Endothelial cell of umbilical vein (primary cell): ENCODE data around the gene TP53RK. TPM values are rescaled to one million over a fixed set of nuclear protein-coding genes. Genes with fewer than 3 reads are reported as not detected.

ENCODE experiments used
- BruUV-seq: library from RNA; stranded (reverse); fragments of 400-500 nt; replicated peaks from 2 replicates; lab custom pipeline; 2021; lab: Mats Ljungman, UMichigan
- CTCF ChIA-PET: fragments of 300-600, 350-600 bp; sonication (Branson Sonifier 250); formaldehyde crosslinking; loops from one replicate; lab custom pipeline; 2021; ENCODE audit warnings: antibody characterized with exemption, inconsistent platforms; lab: Charles Lee
- POLR2A ChIA-PET: fragments of 300-600, 350-600 bp; sonication (Branson Sonifier 250); formaldehyde crosslinking; loops from one replicate; lab custom pipeline; 2021; ENCODE audit warnings: antibody characterized with exemption, inconsistent platforms; lab: Charles Lee
- DNase-seq: peaks from one replicate; pipeline ENCODE4 v3.0.0-alpha.2; 2011; ENCODE audit warnings: low read depth, low spot score
- FAIRE-seq: peaks from 2 replicates; lab custom pipeline; 2011; peaks lifted over from hg19 to GRCh38; lab: Jason Lieb, UNC
- H2AFZ ChIP-seq: 2 replicates; pipeline ENCODE4 v1.6.0; 2012; ENCODE audit warnings: low read depth, low read length, control low read depth, inconsistent platforms
- H3K27ac ChIP-seq: 2 replicates; pipeline ENCODE4 v1.5.1; 2011; ENCODE audit warnings: low read depth, mild to moderate bottlenecking, control low read depth, low read length, moderate library complexity; ENCODE audit not compliant: insufficient read depth
- H3K27me3 ChIP-seq, 2 experiments: 2 replicates each; pipeline versions ENCODE4 v1.6.0 to v1.6.1; 2011; ENCODE audit warnings: low read length in 2 of 2, mixed read lengths in 1 of 2; ENCODE audit not compliant: control insufficient read depth in 2 of 2, insufficient read depth in 2 of 2
- H3K36me3 ChIP-seq, 2 experiments: 2 replicates in 1 of 2; 3 replicates in 1 of 2; pipeline ENCODE4 v1.5.1; 2011; ENCODE audit warnings: low read length in 2 of 2, mild to moderate bottlenecking in 1 of 2, moderate library complexity in 1 of 2; ENCODE audit not compliant: control insufficient read depth in 2 of 2, insufficient read depth in 2 of 2; ENCODE audit errors: extremely low read depth in 1 of 2
- H3K4me1 ChIP-seq: 3 replicates; pipeline ENCODE4 v1.5.1; 2011; ENCODE audit warnings: mild to moderate bottlenecking, low read length; ENCODE audit not compliant: control insufficient read depth, insufficient read depth; ENCODE audit errors: extremely low read depth
- H3K4me2 ChIP-seq: 2 replicates; pipeline ENCODE4 v1.6.1; 2011; ENCODE audit warnings: low read length, control low read depth, mixed read lengths; ENCODE audit not compliant: insufficient read depth
- H3K4me3 ChIP-seq, 3 experiments: fragments of 200-600 bp in 1 of 3; sonication (generic), shearing (Covaris generic) in 1 of 3; replicated peaks in 1 of 3; 2 replicates each; pipeline ENCODE4 v1.5.1; 2011 to 2016; ENCODE audit warnings: control low read depth in 3 of 3, low read length in 3 of 3, mild to moderate bottlenecking in 2 of 3, inconsistent platforms in 1 of 3, low read depth in 1 of 3, moderate library complexity in 1 of 3; ENCODE audit not compliant: insufficient read depth in 1 of 3
- H3K79me2 ChIP-seq: 2 replicates; pipeline ENCODE4 v1.6.0; 2012; ENCODE audit warnings: low read length, inconsistent platforms; ENCODE audit not compliant: control insufficient read depth, insufficient read depth
- H3K9ac ChIP-seq: replicated peaks from 2 replicates; pipeline ENCODE3; 2011; ENCODE audit warnings: low read length, control low read depth; ENCODE audit not compliant: insufficient read depth; ENCODE audit errors: extremely low read depth
- H3K9me1 ChIP-seq: replicated peaks from 3 replicates; pipeline ENCODE4 v1.6.0; 2011; ENCODE audit warnings: mild to moderate bottlenecking, low read length; ENCODE audit not compliant: control insufficient read depth, insufficient read depth; ENCODE audit errors: extremely low read depth
- H3K9me3 ChIP-seq: replicated peaks from 2 replicates; pipeline ENCODE4 v1.5.1; 2012; ENCODE audit warnings: low read length, inconsistent platforms; ENCODE audit not compliant: control insufficient read depth, insufficient read depth
- H4K20me1 ChIP-seq: replicated peaks from 2 replicates; pipeline ENCODE3; 2011; ENCODE audit warnings: mild to moderate bottlenecking, low read length; ENCODE audit not compliant: control insufficient read depth, insufficient read depth; ENCODE audit errors: extremely low read depth
- CTCF ChIP-seq, 2 donors: IDR thresholded peaks; 1 replicate in 1 of 2; 2 replicates in 1 of 2; pipeline ENCODE4 v1.5.1; 2011; ENCODE audit warnings: low read length in 2 of 2, mild to moderate bottlenecking in 2 of 2, moderate library complexity in 2 of 2, control low read depth in 1 of 2, inconsistent platforms in 1 of 2, low read depth in 1 of 2; ENCODE audit not compliant: insufficient read depth in 1 of 2; ENCODE audit errors: extremely low read depth in 1 of 2
- EZH2 ChIP-seq: IDR thresholded peaks from 2 replicates; pipeline ENCODE4 v1.6.1; 2012; ENCODE audit warnings: borderline replicate concordance, low read depth, mild to moderate bottlenecking, moderate library complexity, low read length, inconsistent platforms; ENCODE audit not compliant: severe bottlenecking
- FOS ChIP-seq: IDR thresholded peaks from 2 replicates; pipeline ENCODE4 v1.6.1; 2011; ENCODE audit warnings: mild to moderate bottlenecking, low read length, moderate library complexity, borderline replicate concordance; ENCODE audit not compliant: insufficient read depth
- GATA2 ChIP-seq: IDR thresholded peaks from 2 replicates; pipeline ENCODE4 v1.7.0; 2011; ENCODE audit warnings: low read depth, mild to moderate bottlenecking, moderate library complexity, mixed read lengths, low read length; ENCODE audit not compliant: insufficient read length, insufficient read depth
- JUN ChIP-seq: IDR thresholded peaks from 2 replicates; pipeline ENCODE4 v1.6.1; 2011; ENCODE audit warnings: borderline replicate concordance, low read depth; ENCODE audit not compliant: insufficient read length, insufficient read depth
- MAX ChIP-seq: IDR thresholded peaks from 2 replicates; pipeline ENCODE4 v1.6.1; 2011; ENCODE audit not compliant: insufficient read depth, insufficient read length
- MYC ChIP-seq: IDR thresholded peaks from one replicate; pipeline ENCODE4 v1.6.1; 2011; ENCODE audit warnings: mild to moderate bottlenecking, low read depth, low read length
- POLR2A ChIP-seq: IDR thresholded peaks from 2 replicates; pipeline ENCODE4 v1.6.1; 2012; ENCODE audit warnings: low read depth, mild to moderate bottlenecking, control low read depth, low read length
- POLR2AphosphoS5 ChIP-seq: IDR thresholded peaks from 2 replicates; pipeline ENCODE4 v1.6.1; 2012; ENCODE audit warnings: low read depth, mild to moderate bottlenecking, control low read depth, low read length, moderate library complexity; ENCODE audit not compliant: insufficient read depth
- dilution Hi-C: fragments of 300-500 bp; cut with MboI; formaldehyde crosslinking; loops from one replicate; pipeline ENCODE4 v1.15.0; 2019; ENCODE audit warnings: low sequenced_read_pairs; ENCODE audit not compliant: extremely low pct_ligation_motif_present
- intact Hi-C: fragments of 100-400 bp; cut with micrococcal nuclease; formaldehyde crosslinking; loops from one replicate; pipeline ENCODE4 v1.10.0; 2022
- polyA plus RNA-seq, 4 experiments: library from polyadenylated mRNA; depleted of rRNA in 3 of 4; stranded (reverse) in 3 of 4; unstranded in 1 of 4; fragments of >200 nt; gene quantifications; 2 replicates each; pipeline versions ENCODE4 v1.2.1 to v1.2.3, GENCODE V29; 2011 to 2012; ENCODE audit warnings: missing spikeins in 1 of 4
- total RNA-seq: library from RNA; stranded (reverse); gene quantifications from 2 replicates; pipeline ENCODE4 v1.2.3, GENCODE V29; 2021

TP53RK gene
- total and polyA plus RNA-seq, 2 donors (not counting 3 experiments of a cell fraction or from before 2014, with no cell fraction given): 7.0 to 13.1 TPM

- no TSS peak for BruUV-seq
- DNase-seq (no peak), FAIRE-seq (no peak)
- Histone ChIP-seq H3K9me1 (no peaks in the 10 kb centered on the region), H3K9ac (no peak overlapping the region), H2AFZ (no peak overlapping the region), H3K27ac (no peak overlapping the region), H3K9me3 (no peaks in the 10 kb centered on the region), H3K36me3 (no peaks in the 10 kb centered on the region), H3K4me2 (no peak overlapping the region), H3K4me3 (no peak overlapping the region), H3K4me1 (no peaks in the 10 kb centered on the region), H3K27me3 (no peaks in the 10 kb centered on the region), H4K20me1 (no peaks in the 10 kb centered on the region), H3K79me2 (no peaks in the 10 kb centered on the region)
- ChIA-PET CTCF (interaction anchor here (1.1 kb wide), 1 partner anchor 14 kb away, joined by 3 read pairs; no protein-coding TSS in a partner anchor), POLR2A (no interaction called here)
- dilution Hi-C loops: no loop called here
- intact Hi-C loops: no loop called here
- TF ChIP-seq MYC: no peak
These were observed 27.6 kb downstream of the TP53RK start for GRCh38 chr20:46661659-46662058.

- no peaks in the 10 kb centered on the region for H3K9me1 ChIP-seq
- no peak overlapping the region for H3K27ac ChIP-seq
- DNase-seq: no peak
- CTCF ChIA-PET: interaction anchor here (1.3 kb wide), 1 partner anchor 11 kb away, joined by 3 read pairs; no protein-coding TSS in a partner anchor
- H3K9me3 ChIP-seq: no peaks in the 10 kb centered on the region
- no peak overlapping the region for H3K4me2 ChIP-seq
- TF ChIP-seq GATA2: no peak
- no peak for TF ChIP-seq MAX
- no peak for TF ChIP-seq FOS
- TF ChIP-seq JUN: no peak
- no peak for TF ChIP-seq POLR2AphosphoS5
- no peak for TF ChIP-seq MYC
- TF ChIP-seq EZH2: no peak
- no peak for TF ChIP-seq CTCF (IDR thresholded peaks at IDR 0.05; ENCODE audit: extremely low read depth in 1 of 2, insufficient read depth in 1 of 2, low read depth in 1 of 2, low read length in 2 of 2)
- no peak for TF ChIP-seq POLR2A
- no peaks in the 10 kb centered on the region for H4K20me1 ChIP-seq
- H3K79me2 ChIP-seq: no peaks in the 10 kb centered on the region
- no peaks in the 10 kb centered on the region for H3K4me1 ChIP-seq
- FAIRE-seq: no peak
- no peaks in the 10 kb centered on the region for H3K27me3 ChIP-seq
- POLR2A ChIA-PET: no interaction called here
- H2AFZ ChIP-seq: no peak overlapping the region
- H3K36me3 ChIP-seq: no peaks in the 10 kb centered on the region
- dilution Hi-C loops: no loop called here
- intact Hi-C loops: no loop called here
- no peak overlapping the region for H3K9ac ChIP-seq
- no peak overlapping the region for H3K4me3 ChIP-seq
- BruUV-seq: no TSS peak
These were observed 28.8 kb downstream of the TP53RK start for GRCh38 chr20:46660487-46660886.
